Muscle of arm (tissue), 12 donors: Measurements from ENCODE around the gene CYB561D1. TPM values are rescaled to one million over a fixed set of nuclear protein-coding genes. Genes with fewer than 3 reads are reported as not detected.
A peak's percentile ranks its signal among the peaks of the same experiment; 100 is the strongest.

Experiments
- DNase-seq: peaks from one replicate; pipeline ENCODE4 v3.0.0-alpha.2; 2013
- polyA plus RNA-seq, 12 donors: library from polyadenylated mRNA; unstranded; fragments of 120-200 nt; gene quantifications; one replicate each; pipeline ENCODE4 v1.2.1, GENCODE V29; 2013; ENCODE audit not compliant: insufficient read length in 12 of 12

CYB561D1 gene
- polyA plus RNA-seq, 12 donors: 6.9 to 13.9 (median 9.4) TPM; not detected in 1

GRCh38 chr1:109499661-109500536 is 6.0 kb downstream of the CYB561D1 start:
- DNase-seq: no peak

- DNase-seq: no peak
Measured at GRCh38 chr1:109500941-109501381, 7.1 kb downstream of the CYB561D1 start.

- DNase-seq: no peak
Measured at GRCh38 chr1:109501644-109502363, 7.9 kb downstream of the CYB561D1 start.

- DNase-seq: no peak
Measured at GRCh38 chr1:109502364-109502851, 8.5 kb downstream of the CYB561D1 start.

- DNase-seq: no peak
Measured at GRCh38 chr1:109503935-109504334, 10.0 kb downstream of the CYB561D1 start.

DNA sequence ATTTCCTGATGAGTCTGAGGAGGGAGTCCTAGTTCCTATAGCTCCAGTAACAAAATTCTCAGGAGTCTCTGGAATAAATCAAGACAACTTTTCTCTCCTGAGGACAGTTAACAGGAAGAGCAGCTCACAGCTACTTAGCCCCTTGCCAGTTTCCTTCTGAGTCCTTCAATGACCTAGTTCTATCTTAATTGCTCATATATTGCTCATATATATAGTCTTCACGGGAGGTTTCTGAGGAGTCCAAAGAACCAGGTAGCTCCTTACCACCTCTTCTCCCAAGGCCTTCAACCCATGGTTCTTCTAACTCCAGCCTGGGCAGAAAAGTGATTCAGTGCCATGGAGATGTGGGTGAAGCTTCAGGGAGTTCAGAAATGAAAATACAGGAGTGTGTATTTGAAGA is 11.1 kb downstream of the CYB561D1 start:
- DNase-seq: no peak

DNA sequence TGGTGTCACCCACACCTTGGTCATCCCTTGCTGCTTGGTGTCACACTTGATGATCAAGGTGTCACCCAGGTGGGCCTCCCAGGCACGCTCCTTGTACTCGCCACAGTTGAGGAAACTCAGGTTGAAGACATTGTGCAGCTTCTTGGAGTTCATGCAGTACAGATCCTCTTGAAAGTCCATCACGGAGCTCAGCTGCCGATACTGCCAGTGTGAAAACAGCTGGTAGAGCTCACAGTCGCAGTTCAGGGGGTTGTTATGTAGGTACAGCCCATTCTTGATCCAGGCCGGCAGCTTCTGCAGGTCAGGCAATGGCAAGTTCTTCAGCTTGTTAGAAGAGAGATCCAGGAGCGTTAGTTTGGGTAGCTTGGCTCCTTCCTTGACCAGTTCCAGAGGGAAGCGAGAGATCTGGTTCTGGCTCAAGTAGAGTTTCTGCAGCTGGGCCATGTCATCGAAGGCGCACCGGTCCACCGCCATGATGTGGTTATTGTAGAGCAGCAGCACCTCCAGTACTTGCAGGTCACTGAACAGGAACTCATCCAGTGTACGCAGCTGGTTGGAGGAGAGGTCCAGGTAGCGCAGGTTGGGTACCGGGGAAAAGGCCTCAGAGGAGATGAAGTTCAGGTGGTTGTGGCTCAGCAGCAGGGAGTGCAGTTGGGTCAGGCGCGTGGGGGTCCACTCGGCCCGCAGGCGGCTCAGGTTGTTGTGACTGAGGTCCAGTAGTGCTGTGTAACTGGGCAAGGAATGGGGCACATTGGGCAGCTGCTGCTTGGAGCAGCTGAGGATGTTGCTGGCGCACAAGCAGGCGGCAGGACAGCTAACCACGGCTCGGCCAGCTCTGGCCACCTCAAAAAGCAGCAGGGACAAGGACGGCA is 14.3 kb downstream of the CYB561D1 start:
- DNase-seq: no peak

- DNase-seq: no peak
Measured at GRCh38 chr1:109508873-109509175, 14.9 kb downstream of the CYB561D1 start.

DNA sequence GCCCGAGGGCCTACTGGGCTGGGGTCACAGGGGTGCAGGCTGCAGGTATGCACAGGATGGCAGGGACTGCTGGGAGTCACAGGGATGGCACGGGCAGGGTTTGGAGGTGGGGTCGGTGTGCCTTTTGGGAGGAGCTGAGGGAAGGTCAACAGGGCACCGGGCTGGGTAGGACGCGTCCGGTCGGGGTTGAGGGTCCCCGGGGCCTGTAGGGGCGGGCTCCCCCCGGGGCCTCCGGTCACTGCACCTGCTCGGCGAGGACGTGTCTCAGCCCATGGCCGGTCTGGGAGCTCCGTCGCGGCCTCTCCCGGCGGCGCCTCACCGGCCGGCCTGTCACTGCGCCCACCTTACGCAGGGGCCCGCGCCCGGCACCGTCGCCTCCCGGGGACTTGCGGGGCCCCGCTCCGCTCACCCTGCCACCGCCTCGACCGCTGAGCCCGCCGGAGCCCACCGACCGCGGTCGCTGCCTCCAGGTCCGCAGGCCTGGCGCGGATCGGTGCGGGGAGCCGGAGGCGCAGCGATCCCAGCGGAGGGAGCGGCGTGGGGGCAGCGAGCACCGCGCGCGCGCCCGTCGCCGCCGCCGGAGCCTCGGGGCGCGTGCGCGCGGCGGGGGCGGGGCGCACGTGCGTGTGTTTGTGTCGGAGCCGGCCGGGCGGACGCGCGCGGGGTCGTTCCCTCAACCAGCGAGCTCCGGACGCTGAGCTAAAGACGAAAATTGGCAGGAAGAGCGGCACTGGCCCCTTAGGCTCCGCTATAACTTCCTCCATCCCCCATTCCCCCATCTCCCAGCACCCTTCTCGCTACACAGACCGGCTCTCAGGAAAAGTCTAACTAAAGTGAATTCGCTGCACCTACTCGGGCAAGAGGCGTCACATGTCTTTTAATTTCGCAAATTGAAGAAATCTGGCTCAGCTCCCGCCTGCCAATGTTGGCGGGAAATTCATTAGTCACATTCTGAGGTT is 15.6 kb downstream of the CYB561D1 start, which contains the start of gene AMIGO1:
Gene AMIGO1, minus strand, starts transcription at position 552 of the 959 bp plus-strand sequence. CDS start 815 bp downstream, outside the sequence.
- peak; percentile 73 for DNase-seq

- no peak for DNase-seq
Measured at GRCh38 chr1:109513110-109513710, 19.3 kb downstream of the CYB561D1 start.

- no peak for DNase-seq
Measured at GRCh38 chr1:109514846-109515245, 21.0 kb downstream of the CYB561D1 start.

- no peak for DNase-seq
Measured at GRCh38 chr1:109516872-109517271, 23.0 kb downstream of the CYB561D1 start.

GRCh38 chr1:109517337-109517736 is 23.4 kb downstream of the CYB561D1 start:
- no peak for DNase-seq

GRCh38 chr1:109521002-109521951 is 27.4 kb downstream of the CYB561D1 start:
- DNase-seq: no peak

DNA sequence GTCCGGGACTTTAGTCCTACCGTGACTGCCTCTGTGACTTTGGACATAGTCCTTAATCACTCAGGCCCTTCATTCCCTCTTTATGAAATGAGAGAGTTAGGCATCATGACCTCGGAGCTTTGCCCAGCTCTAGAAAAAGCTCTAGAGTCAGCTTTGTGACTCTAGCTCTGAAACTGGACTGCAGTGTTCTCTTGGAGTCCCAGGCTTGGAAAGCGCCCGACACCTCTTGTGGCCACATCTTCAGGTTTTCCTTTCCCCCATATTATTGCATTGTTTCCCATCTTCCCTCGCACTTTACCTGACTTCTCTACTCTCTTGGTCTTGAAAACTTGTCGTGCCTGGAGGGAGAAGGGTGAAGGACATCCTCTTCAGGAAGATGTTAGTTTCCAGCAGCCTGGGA is 28.1 kb downstream of the CYB561D1 start:
- DNase-seq: no peak

GRCh38 chr1:109523706-109524105 is 29.8 kb downstream of the CYB561D1 start:
- DNase-seq: no peak

- no peak for DNase-seq
Measured at GRCh38 chr1:109527098-109527811, 33.4 kb downstream of the CYB561D1 start.
